WTC11 (cell line): ENCODE results near the gene COG3.

Experiments
- ARID4B ChIP-seq: sonication (generic); formaldehyde crosslinking; IDR thresholded peaks from 2 replicates; pipeline ENCODE4 v1.8.0; 2023; ENCODE audit warnings: missing genetic modification reagents, mild to moderate bottlenecking, borderline replicate concordance
- CBFB ChIP-seq: sonication (generic); formaldehyde crosslinking; IDR thresholded peaks from 2 replicates; pipeline ENCODE4 v1.8.1; 2022; ENCODE audit warnings: mild to moderate bottlenecking, low read depth, missing genetic modification reagents
- CTCF ChIP-seq: fragments of 200-600 bp; IDR thresholded peaks from 2 replicates; pipeline ENCODE4 v1.8.0; 2022; ENCODE audit warnings: antibody characterized with exemption
- ESRRA ChIP-seq: sonication (generic); formaldehyde crosslinking; IDR thresholded peaks from 2 replicates; pipeline ENCODE4 v1.8.1; 2022; ENCODE audit warnings: mild to moderate bottlenecking, missing genetic modification reagents, borderline replicate concordance
- ETV6 ChIP-seq: sonication (generic); formaldehyde crosslinking; IDR thresholded peaks from 2 replicates; pipeline ENCODE4 v1.8.1; 2022; ENCODE audit warnings: mild to moderate bottlenecking, missing genetic modification reagents
- FOXP1 ChIP-seq: sonication (generic); formaldehyde crosslinking; IDR thresholded peaks from 2 replicates; pipeline ENCODE4 v1.8.0; 2022; ENCODE audit warnings: missing genetic modification reagents, mild to moderate bottlenecking, moderate library complexity, borderline replicate concordance
- OVOL2 ChIP-seq: fragments of 250-450 bp; sonication (Bioruptor Pico); IDR thresholded peaks from 2 replicates; pipeline ENCODE4 v1.9.0; 2021; ENCODE audit warnings: mild to moderate bottlenecking, borderline replicate concordance
- PRRX2 ChIP-seq: fragments of 250-450 bp; sonication (Bioruptor Pico); IDR thresholded peaks from 2 replicates; pipeline ENCODE4 v1.8.0; 2021; ENCODE audit warnings: mild to moderate bottlenecking
- ZNF232 ChIP-seq: sonication (generic); formaldehyde crosslinking; IDR thresholded peaks from 2 replicates; pipeline ENCODE4 v1.8.0; 2022; ENCODE audit warnings: mild to moderate bottlenecking, missing genetic modification reagents
- TF ChIP-seq, protein P1 (sequence below): sonication (generic); formaldehyde crosslinking; conservative IDR thresholded peaks from 2 replicates; pipeline ENCODE4 v1.8.1; 2023; ENCODE audit warnings: mild to moderate bottlenecking, low read depth, missing genetic modification reagents, moderate library complexity
- TF ChIP-seq, protein P2 (sequence below): sonication (generic); formaldehyde crosslinking; IDR thresholded peaks from 2 replicates; pipeline ENCODE4 v1.8.1; 2022; ENCODE audit warnings: mild to moderate bottlenecking, moderate library complexity, missing genetic modification reagents

DNA sequence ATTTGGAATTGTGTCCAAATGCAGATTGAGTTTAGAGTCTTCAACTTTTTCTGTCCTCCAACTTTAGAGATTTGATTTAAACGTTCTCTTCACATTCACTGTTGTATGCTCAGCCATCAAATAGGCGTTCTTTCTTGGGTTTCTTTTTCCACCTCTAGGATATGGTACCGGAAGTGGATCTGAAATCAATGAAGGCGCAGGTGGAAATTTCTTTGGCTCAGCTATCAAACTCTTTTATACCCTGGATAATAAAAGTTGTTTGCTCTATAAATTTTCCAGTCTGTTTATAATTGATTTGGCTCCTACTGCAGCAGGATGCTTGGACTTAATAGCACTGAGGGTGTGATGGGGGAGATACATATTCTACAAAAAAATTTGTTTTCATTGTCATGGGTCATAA is 1.6 kb downstream of the COG3 start:
- TF ChIP-seq ZNF232 (no peak), CTCF (no peak), ESRRA (CRISPR knock-in tag) (no peak), ETV6 (no peak), CBFB (CRISPR knock-in tag) (no peak), FOXP1 (CRISPR knock-in tag) (no peak), ARID4B (CRISPR knock-in tag) (no peak), PRRX2 (no peak), OVOL2 (CRISPR knock-in tag) (no peak)
- TF ChIP-seq, protein P1, sequence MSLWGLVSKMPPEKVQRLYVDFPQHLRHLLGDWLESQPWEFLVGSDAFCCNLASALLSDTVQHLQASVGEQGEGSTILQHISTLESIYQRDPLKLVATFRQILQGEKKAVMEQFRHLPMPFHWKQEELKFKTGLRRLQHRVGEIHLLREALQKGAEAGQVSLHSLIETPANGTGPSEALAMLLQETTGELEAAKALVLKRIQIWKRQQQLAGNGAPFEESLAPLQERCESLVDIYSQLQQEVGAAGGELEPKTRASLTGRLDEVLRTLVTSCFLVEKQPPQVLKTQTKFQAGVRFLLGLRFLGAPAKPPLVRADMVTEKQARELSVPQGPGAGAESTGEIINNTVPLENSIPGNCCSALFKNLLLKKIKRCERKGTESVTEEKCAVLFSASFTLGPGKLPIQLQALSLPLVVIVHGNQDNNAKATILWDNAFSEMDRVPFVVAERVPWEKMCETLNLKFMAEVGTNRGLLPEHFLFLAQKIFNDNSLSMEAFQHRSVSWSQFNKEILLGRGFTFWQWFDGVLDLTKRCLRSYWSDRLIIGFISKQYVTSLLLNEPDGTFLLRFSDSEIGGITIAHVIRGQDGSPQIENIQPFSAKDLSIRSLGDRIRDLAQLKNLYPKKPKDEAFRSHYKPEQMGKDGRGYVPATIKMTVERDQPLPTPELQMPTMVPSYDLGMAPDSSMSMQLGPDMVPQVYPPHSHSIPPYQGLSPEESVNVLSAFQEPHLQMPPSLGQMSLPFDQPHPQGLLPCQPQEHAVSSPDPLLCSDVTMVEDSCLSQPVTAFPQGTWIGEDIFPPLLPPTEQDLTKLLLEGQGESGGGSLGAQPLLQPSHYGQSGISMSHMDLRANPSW (CRISPR knock-in tag), result no peak
- TF ChIP-seq, protein P2, sequence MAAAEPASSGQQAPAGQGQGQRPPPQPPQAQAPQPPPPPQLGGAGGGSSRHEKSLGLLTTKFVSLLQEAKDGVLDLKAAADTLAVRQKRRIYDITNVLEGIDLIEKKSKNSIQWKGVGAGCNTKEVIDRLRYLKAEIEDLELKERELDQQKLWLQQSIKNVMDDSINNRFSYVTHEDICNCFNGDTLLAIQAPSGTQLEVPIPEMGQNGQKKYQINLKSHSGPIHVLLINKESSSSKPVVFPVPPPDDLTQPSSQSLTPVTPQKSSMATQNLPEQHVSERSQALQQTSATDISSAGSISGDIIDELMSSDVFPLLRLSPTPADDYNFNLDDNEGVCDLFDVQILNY (CRISPR knock-in tag), result no peak
